Measurements from ENCODE around the gene WBP4. TPM values are rescaled to one million over a fixed set of nuclear protein-coding genes. Genes with fewer than 3 reads are reported as not detected.

WBP4 gene
- total and polyA plus RNA-seq, 2 of the 4 experiments (the other 2 are of a cell fraction): 4.3 to 11.0 TPM

DNA sequence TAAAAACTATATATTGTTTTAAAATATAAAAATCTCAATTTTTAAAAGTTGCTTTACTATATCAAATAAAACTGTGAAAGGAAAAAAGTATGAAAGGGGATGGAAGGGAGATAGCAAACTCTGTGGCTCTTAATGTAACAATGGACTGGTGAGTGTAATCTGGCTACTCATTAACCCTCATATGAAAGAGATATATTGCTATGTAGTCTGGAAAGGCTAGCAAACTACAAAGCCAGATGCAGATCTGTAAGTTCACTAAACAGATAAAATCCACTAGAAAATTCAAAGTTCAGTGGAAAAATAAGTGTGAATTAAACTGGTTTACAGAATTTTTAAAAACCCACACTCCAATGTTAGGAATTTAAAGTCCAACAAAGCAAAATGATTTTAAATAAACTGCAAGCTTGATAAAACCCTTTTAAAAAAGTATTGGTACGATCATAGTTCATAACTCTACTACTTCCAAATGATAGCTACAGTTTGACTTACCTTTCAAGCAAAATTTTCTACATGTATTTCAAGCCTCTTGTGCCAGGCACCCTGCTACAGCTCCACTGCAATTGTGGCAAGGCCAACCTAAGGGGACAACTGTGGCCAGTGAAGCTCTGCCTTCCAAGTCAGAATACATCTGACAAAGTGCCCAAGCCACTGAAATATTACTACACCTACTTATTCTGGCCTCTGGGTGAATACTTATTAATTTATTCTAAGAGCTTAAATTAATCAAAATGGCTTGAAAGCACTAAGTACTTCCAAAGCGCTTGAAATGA, 41.5 kb upstream of the WBP4 start:
- peaks cover 24 to 47% of the 10 kb centered on the region in 2 experiments for H3K79me1 ChIP-seq (ENCODE audit: low read depth in 1 of 2, low read length in 2 of 2)
- H4K91ac ChIP-seq (ENCODE audit: insufficient read depth, low read depth, low read length): no peak overlapping the region
- no peak overlapping the region for H4K8ac ChIP-seq (ENCODE audit: low read depth in 2 of 2, low read length in 2 of 2)
- no peak overlapping the region for H4K5ac ChIP-seq (ENCODE audit: low read depth, low read length)
- no peaks in the 10 kb centered on the region; the same call in 1 of the 2 replicates for H3K4me1 ChIP-seq (ENCODE audit: control insufficient read depth, insufficient read depth, low read length)
- H3K18ac ChIP-seq (ENCODE audit: low read depth, low read length): no peak overlapping the region
- dilution Hi-C loops (cut with HindIII; ENCODE audit: low sequenced_read_pairs, unreplicated experiment) (no loop called here), in situ Hi-C loops (cut with MboI; ENCODE audit: low sequenced_read_pairs) (no loop called here), intact Hi-C loops (cut with micrococcal nuclease) (no loop called here)
- ChIA-PET POLR2A (ENCODE audit: unreplicated experiment) (no interaction called here), CTCF (no interaction called here)
- H2BK15ac ChIP-seq (ENCODE audit: low read depth, low read length): no peak overlapping the region
- H3K27ac ChIP-seq (ENCODE audit: insufficient read depth, low read length): no peak overlapping the region
- no peak overlapping the region for H3K14ac ChIP-seq (replicated peaks; ENCODE audit: low read depth, low read length)
- H4K20me1 ChIP-seq (ENCODE audit: insufficient read depth, low read length): peaks cover 10% of the 10 kb centered on the region; the same call in 1 of the 2 replicates
- WGBS, 2 experiments (ENCODE audit: extremely low coverage in 2 of 2, insufficient read length in 1 of 2): no CpG with 5 or more reads among the region's 2 CpGs
- H2BK20ac ChIP-seq (ENCODE audit: low read depth, low read length): no peak overlapping the region
- H3K9me3 ChIP-seq (ENCODE audit: control insufficient read depth, insufficient read depth, low read length): no peaks in the 10 kb centered on the region
- H2AFZ ChIP-seq (replicated peaks; ENCODE audit: low read length, poor library complexity): no peak overlapping the region
- no peaks in the 10 kb centered on the region for H3K27me3 ChIP-seq (ENCODE audit: control insufficient read depth, insufficient read depth, low read length)
- H2BK5ac ChIP-seq (ENCODE audit: low read depth, low read length, poor library complexity, severe bottlenecking): no peak overlapping the region
- H3K9me1 ChIP-seq (ENCODE audit: insufficient read depth, low read length): no peaks in the 10 kb centered on the region
- DNase-seq (no peak), ATAC-seq (ENCODE audit: low read depth) (no peak)
- TF ChIP-seq CEBPB (IDR thresholded peaks at IDR 0.05; ENCODE audit: low read depth, low read length): no peak
- TF ChIP-seq POLR2A (IDR thresholded peaks at IDR 0.05; ENCODE audit: low read depth, low read length): no peak
- TF ChIP-seq CHD1 (IDR thresholded peaks at IDR 0.05; ENCODE audit: low read depth, low read length): no peak
- TF ChIP-seq, protein P1, sequence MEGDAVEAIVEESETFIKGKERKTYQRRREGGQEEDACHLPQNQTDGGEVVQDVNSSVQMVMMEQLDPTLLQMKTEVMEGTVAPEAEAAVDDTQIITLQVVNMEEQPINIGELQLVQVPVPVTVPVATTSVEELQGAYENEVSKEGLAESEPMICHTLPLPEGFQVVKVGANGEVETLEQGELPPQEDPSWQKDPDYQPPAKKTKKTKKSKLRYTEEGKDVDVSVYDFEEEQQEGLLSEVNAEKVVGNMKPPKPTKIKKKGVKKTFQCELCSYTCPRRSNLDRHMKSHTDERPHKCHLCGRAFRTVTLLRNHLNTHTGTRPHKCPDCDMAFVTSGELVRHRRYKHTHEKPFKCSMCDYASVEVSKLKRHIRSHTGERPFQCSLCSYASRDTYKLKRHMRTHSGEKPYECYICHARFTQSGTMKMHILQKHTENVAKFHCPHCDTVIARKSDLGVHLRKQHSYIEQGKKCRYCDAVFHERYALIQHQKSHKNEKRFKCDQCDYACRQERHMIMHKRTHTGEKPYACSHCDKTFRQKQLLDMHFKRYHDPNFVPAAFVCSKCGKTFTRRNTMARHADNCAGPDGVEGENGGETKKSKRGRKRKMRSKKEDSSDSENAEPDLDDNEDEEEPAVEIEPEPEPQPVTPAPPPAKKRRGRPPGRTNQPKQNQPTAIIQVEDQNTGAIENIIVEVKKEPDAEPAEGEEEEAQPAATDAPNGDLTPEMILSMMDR (conservative IDR thresholded peaks at IDR 0.05; ENCODE audit: low read depth, low read length): no peak
- TF ChIP-seq RAD21 (IDR thresholded peaks at IDR 0.05; ENCODE audit: low read length): no peak
- no peak for TF ChIP-seq USF2 (IDR thresholded peaks at IDR 0.05; ENCODE audit: low read depth, low read length)
- no peak for TF ChIP-seq MAFK (IDR thresholded peaks at IDR 0.05; ENCODE audit: low read depth, low read length)
- TF ChIP-seq RFX5 (IDR thresholded peaks at IDR 0.05; ENCODE audit: low read depth, low read length): no peak
- TF ChIP-seq FOS (IDR thresholded peaks at IDR 0.05; ENCODE audit: low read depth, low read length): no peak
- TF ChIP-seq SMC3 (IDR thresholded peaks at IDR 0.05; ENCODE audit: low read depth, low read length): no peak
- TF ChIP-seq RCOR1 (IDR thresholded peaks at IDR 0.05; ENCODE audit: insufficient replicate concordance, low read length): no peak
- TF ChIP-seq, protein P2, sequence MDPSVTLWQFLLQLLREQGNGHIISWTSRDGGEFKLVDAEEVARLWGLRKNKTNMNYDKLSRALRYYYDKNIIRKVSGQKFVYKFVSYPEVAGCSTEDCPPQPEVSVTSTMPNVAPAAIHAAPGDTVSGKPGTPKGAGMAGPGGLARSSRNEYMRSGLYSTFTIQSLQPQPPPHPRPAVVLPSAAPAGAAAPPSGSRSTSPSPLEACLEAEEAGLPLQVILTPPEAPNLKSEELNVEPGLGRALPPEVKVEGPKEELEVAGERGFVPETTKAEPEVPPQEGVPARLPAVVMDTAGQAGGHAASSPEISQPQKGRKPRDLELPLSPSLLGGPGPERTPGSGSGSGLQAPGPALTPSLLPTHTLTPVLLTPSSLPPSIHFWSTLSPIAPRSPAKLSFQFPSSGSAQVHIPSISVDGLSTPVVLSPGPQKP (IDR thresholded peaks at IDR 0.05; ENCODE audit: borderline replicate concordance, low read depth, low read length): no peak
- no peak for TF ChIP-seq MXI1 (IDR thresholded peaks at IDR 0.05; ENCODE audit: borderline replicate concordance, low read depth, low read length)
- no peak for TF ChIP-seq MAZ (IDR thresholded peaks at IDR 0.05; ENCODE audit: borderline replicate concordance, low read depth, low read length)
- TF ChIP-seq BHLHE40 (IDR thresholded peaks at IDR 0.05; ENCODE audit: low read depth, low read length): no peak
- TF ChIP-seq NFE2L2 (IDR thresholded peaks at IDR 0.05; ENCODE audit: low read depth, low read length): no peak
- no peak overlapping the region for H2BK120ac ChIP-seq (ENCODE audit: low read depth, low read length)
- no peak overlapping the region for H2AK9ac ChIP-seq (replicated peaks; ENCODE audit: low read depth, low read length, poor library complexity)
- no peak overlapping the region for H3K4ac ChIP-seq (ENCODE audit: low read depth, low read length)
- BruUV-seq (replicated peaks): no TSS peak
- H3K4me2 ChIP-seq (ENCODE audit: low read depth, low read length): no peak overlapping the region
- H3K56ac ChIP-seq (ENCODE audit: extremely low read depth, insufficient read depth, low read length): no peak overlapping the region
- H3K9ac ChIP-seq (ENCODE audit: low read depth, low read length): no peak overlapping the region
- no peak overlapping the region for H3K4me3 ChIP-seq (ENCODE audit: insufficient read depth, low read depth, low read length)
- H2AK5ac ChIP-seq (ENCODE audit: low read depth, low read length): no peak overlapping the region
- no peaks in the 10 kb centered on the region for H3K36me3 ChIP-seq (ENCODE audit: control insufficient read depth, insufficient read depth, low read length)
- H3K23ac ChIP-seq (ENCODE audit: low read depth, low read length): no peak overlapping the region

Data from IMR-90 (cell line).